Measurements from ENCODE around the gene FLYWCH1.

Gene FLYWCH1

DNA sequence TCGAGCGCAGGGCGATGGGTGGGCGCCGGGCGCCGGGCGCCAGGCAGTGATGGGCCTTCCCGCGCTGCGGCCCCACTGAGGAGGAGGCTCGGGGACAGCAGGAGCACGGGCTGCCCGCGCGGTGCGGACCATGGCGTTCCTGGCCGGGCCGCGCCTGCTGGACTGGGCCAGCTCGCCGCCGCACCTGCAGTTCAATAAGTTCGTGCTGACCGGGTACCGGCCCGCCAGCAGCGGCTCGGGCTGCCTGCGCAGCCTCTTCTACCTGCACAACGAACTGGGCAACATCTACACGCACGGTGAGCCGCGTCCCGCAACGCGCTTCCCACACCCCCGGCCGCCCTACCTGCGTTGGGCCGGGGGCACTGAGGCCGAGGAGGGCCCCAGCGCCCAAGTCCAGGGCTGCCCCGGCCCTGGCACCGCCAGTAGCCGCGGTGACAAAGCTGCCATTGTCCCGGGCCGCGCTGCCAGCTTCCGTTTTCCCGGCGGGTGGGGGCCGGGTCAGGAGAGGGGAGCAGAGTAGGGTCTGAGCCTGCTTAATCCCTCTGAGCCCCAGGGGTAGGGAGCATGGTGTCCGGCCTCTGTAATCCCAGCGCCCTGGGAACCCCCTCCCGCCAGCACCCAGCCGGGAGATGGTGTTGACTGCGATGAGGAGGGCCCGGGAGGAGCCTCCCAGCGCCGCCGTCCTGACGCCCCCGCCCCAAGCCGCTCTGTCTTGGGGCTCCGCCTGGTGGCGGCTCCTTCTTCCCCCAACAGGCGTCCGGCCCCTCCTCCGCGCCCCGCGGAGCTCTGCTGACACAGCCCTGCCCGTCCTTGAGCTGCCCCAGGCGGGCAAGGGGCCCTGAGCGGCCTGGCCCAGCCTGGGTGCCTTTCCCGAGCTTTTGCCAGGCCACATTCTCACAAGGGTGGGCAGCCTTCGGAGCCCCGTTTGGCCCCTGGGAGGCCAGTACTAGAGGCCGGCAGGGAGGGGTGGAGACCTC lies 58.1 kb downstream of the FLYWCH1 start:
- TF ChIP-seq, protein P1, sequence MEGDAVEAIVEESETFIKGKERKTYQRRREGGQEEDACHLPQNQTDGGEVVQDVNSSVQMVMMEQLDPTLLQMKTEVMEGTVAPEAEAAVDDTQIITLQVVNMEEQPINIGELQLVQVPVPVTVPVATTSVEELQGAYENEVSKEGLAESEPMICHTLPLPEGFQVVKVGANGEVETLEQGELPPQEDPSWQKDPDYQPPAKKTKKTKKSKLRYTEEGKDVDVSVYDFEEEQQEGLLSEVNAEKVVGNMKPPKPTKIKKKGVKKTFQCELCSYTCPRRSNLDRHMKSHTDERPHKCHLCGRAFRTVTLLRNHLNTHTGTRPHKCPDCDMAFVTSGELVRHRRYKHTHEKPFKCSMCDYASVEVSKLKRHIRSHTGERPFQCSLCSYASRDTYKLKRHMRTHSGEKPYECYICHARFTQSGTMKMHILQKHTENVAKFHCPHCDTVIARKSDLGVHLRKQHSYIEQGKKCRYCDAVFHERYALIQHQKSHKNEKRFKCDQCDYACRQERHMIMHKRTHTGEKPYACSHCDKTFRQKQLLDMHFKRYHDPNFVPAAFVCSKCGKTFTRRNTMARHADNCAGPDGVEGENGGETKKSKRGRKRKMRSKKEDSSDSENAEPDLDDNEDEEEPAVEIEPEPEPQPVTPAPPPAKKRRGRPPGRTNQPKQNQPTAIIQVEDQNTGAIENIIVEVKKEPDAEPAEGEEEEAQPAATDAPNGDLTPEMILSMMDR (IDR thresholded peaks at IDR 0.05; ENCODE audit: control insufficient read depth, insufficient read depth, low read depth, low read length, missing control alignments): peak; percentile 50
- H3K4me3 ChIP-seq (ENCODE audit: control insufficient read depth, low read depth, low read length): peak overlapping the region; percentile 61
- no peak for DNase-seq (ENCODE audit: low read depth)

DNA sequence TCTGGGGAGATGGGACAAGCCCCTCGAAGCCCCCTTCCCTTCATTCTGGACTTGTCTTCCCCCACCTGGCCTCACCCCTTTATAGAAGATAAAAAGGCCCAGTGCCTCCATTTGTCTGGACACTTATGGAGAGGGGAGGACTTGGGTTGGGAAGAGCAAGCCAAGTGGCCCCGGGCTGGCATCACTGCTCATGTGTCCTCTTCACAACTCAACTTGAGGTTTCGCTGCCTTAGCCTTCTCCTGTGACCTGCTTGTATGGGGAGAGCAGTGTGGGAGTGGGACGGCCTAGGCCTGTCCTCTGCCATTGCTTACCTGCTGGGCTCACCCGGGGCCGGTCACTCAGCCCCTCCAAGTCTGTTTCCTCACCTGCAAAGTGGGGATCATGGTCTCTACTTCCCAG lies 58.8 kb downstream of the FLYWCH1 start:
- no peak for DNase-seq (ENCODE audit: low read depth)
- TF ChIP-seq, protein P1 (IDR thresholded peaks at IDR 0.05; ENCODE audit: control insufficient read depth, insufficient read depth, low read depth, low read length, missing control alignments): no peak

DNA sequence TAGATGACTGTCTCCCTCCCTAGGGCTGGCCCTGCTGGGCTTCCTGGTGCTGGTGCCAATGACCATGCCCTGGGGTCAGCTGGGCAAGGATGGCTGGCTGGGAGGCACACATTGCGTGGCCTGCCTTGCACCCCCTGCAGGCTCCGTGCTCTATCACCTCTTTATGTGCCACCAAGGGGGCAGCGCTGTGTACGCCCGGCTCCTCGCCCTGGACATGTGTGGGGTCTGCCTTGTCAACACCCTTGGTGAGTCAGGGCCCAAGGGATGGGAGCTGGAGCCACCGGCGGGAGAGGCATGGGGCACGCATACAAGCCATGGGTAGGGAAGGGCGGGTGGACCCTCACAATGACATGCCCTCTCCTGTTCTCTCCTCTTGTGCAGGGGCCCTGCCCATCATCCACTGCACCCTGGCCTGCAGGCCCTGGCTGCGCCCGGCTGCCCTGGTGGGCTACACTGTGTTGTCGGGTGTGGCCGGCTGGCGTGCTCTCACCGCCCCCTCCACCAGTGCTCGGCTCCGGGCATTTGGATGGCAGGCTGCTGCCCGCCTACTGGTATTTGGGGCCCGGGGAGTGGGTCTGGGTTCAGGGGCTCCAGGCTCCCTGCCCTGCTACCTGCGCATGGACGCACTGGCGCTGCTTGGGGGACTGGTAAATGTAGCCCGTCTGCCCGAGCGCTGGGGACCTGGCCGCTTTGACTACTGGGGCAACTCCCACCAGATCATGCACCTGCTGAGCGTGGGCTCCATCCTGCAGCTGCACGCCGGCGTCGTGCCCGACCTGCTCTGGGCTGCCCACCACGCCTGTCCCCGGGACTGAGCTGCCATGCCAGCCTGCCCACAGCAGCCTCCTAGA lies 59.6 kb downstream of the FLYWCH1 start:
- no peak for DNase-seq (ENCODE audit: low read depth)
- no peak overlapping the region for H3K4me3 ChIP-seq (ENCODE audit: control insufficient read depth, low read depth, low read length)
- TF ChIP-seq, protein P1 (IDR thresholded peaks at IDR 0.05; ENCODE audit: control insufficient read depth, insufficient read depth, low read depth, low read length, missing control alignments): no peak

More for the DNA sequence above, 58.8 kb downstream of the FLYWCH1 start:
- peak overlapping the region; percentile 61 for H3K4me3 ChIP-seq (ENCODE audit: control insufficient read depth, low read depth, low read length)

DNA sequence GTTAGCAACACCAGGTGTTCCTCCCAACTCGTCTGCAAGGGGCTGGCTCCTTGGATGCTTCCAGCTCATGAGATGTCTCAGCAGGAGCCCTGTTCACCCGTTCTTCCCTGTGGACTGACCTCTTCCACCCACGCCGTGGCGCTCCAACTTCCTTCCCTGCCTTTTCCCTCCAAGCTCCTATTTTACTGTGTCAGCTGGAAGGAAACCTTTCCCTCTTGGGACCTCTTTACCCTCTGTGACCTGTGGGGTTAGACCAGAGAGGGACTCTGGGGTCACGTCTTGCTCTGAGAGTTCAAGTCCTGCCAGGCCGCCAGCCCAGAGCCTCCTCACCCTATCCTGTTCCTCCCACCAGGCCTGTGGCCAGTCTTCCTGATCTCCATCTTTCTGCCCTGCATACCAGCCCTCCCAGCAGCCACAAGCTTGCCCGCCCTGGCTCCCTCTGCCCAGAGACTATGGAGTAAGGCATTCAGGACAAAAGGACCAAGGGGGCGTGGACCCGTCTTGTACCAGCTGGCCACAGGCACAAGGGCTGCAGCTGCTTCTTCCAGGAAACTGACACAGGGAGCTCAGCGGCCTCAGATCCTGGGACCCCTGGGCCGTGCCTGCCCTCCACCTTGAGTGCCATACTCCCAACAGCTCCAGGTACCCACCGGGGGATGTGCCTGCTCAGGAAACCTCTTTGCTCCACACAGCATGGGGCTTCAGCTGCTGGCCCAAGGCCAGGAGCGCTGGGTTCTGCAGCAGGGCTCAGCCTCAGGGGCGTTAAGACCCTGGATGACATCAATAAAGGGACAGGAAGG lies 60.5 kb downstream of the FLYWCH1 start:
- TF ChIP-seq, protein P1 (IDR thresholded peaks at IDR 0.05; ENCODE audit: control insufficient read depth, insufficient read depth, low read depth, low read length, missing control alignments): no peak
- no peak for DNase-seq (ENCODE audit: low read depth)
- H3K4me3 ChIP-seq (ENCODE audit: control insufficient read depth, low read depth, low read length): no peak overlapping the region

DNA sequence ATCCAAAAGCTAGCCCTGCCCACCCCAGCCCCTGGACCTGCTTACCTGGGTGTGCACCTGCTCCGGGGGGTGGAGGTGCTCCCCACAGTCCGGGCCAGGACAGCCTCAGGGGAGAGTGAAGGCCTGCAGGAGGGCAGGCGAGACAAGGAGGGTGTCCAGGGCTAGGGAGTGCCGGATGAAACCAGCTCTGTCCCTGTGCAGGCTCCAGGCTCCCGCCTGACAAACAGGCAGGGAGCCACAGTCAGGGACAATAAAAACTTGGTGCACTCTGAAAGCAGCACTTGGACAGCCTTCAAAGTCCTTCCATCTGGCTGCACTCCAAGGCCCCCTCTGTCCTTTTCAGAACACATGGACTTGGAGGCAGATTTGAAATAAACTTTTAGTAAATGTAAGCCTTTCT lies 61.4 kb downstream of the FLYWCH1 start:
- no peak overlapping the region for H3K4me3 ChIP-seq (ENCODE audit: control insufficient read depth, low read depth, low read length)
- TF ChIP-seq, protein P1 (IDR thresholded peaks at IDR 0.05; ENCODE audit: control insufficient read depth, insufficient read depth, low read depth, low read length, missing control alignments): no peak
- no peak for DNase-seq (ENCODE audit: low read depth)
